ENCODE data around the gene BCL2L1.

DNA sequence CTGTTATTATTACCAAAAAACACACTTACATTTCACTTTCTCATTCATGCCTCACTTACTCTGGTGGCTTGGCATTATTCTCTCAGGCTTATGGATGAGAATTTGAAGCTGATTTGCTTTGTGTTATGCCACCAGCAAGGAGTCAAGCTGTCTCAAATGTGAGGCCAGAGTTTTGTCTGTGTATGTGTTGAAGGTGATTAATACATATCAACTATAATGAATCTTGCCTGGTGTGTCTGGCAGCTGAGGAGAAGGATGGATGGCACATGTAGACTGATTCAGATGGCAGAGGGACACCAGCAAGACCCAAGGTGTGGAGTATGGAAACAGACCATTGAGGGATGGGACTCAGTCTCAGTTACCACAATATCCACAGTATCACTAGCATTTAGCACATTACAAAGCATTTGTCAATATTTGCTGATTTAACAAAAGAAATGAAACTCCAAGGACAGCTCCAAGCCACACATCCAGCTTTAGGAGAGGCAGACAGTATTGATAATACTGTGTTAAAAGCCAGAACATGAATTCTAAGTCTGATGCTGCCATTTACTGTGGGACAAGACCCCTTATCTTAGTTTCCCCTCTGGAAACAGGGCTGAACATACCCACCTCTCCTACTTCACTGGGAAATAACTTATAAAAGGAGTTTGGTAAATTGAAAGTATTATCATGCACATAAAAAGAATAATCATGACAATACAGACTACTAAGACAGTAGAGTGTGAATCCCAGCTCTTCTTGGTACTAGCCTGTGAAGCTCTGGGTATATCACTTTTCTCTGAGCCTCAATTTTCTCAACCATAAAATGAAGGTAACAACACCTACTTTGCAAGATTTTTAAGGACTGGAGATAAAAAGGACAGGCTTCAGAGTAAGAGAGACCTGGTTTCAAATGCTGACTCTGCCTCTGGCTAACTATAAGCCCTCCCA is 11.2 kb downstream of the BCL2L1 start:
- TF ChIP-seq, protein P1, sequence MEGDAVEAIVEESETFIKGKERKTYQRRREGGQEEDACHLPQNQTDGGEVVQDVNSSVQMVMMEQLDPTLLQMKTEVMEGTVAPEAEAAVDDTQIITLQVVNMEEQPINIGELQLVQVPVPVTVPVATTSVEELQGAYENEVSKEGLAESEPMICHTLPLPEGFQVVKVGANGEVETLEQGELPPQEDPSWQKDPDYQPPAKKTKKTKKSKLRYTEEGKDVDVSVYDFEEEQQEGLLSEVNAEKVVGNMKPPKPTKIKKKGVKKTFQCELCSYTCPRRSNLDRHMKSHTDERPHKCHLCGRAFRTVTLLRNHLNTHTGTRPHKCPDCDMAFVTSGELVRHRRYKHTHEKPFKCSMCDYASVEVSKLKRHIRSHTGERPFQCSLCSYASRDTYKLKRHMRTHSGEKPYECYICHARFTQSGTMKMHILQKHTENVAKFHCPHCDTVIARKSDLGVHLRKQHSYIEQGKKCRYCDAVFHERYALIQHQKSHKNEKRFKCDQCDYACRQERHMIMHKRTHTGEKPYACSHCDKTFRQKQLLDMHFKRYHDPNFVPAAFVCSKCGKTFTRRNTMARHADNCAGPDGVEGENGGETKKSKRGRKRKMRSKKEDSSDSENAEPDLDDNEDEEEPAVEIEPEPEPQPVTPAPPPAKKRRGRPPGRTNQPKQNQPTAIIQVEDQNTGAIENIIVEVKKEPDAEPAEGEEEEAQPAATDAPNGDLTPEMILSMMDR (IDR thresholded peaks at IDR 0.05): no peak
- TF ChIP-seq EP300 (IDR thresholded peaks at IDR 0.05): no peak
- TF ChIP-seq POLR2A (IDR thresholded peaks at IDR 0.05): no peak

Data from tibial nerve (tissue), 4 donors.